H1 (cell line): ENCODE results near the gene SLC16A6. TPM values are rescaled to one million over a fixed set of nuclear protein-coding genes. Genes with fewer than 3 reads are reported as not detected.

Source experiments
- CTCF ChIA-PET: fragments of 300-600 bp; sonication (Branson Sonifier 250); formaldehyde crosslinking; loops from one replicate; lab custom pipeline; 2021; ENCODE audit not compliant: partially characterized antibody; lab: Charles Lee
- POLR2A ChIA-PET: fragments of 300-600 bp; sonication (Branson Sonifier 250); formaldehyde crosslinking; loops from one replicate; lab custom pipeline; 2021; ENCODE audit warnings: inconsistent platforms; ENCODE audit not compliant: partially characterized antibody; lab: Charles Lee
- DNase-seq, 2 experiments: peaks; one replicate each; pipeline versions ENCODE4 v3.0.0 to v3.0.0-alpha.2; 2010 to 2022; ENCODE audit warnings: low spot score in 2 of 2, low read depth in 1 of 2, mixed read lengths in 1 of 2
- FAIRE-seq: peaks from 2 replicates; lab custom pipeline; 2011; peaks lifted over from hg19 to GRCh38; lab: Jason Lieb, UNC
- H2AFZ ChIP-seq: 2 replicates; pipeline ENCODE4 v1.8.1; 2012; ENCODE audit warnings: low read length, inconsistent platforms
- H2AK5ac ChIP-seq: 2 replicates; pipeline ENCODE4 v1.6.1; 2013; ENCODE audit warnings: low read depth, low read length
- H2BK120ac ChIP-seq: replicated peaks from 2 replicates; pipeline ENCODE3; 2013; ENCODE audit warnings: low read depth, low read length, inconsistent platforms
- H2BK12ac ChIP-seq: 2 replicates; pipeline ENCODE4 v1.6.1; 2013; ENCODE audit warnings: low read depth, low read length
- H2BK15ac ChIP-seq: 2 replicates; pipeline ENCODE4 v1.6.1; 2013; ENCODE audit warnings: low read length
- H2BK20ac ChIP-seq: 2 replicates; pipeline ENCODE4 v1.6.1; 2013; ENCODE audit warnings: low read length
- H2BK5ac ChIP-seq: 2 replicates; pipeline ENCODE4 v1.6.1; 2013; ENCODE audit warnings: low read depth, low read length
- H3K14ac ChIP-seq: 2 replicates; pipeline ENCODE4 v1.6.1; 2013; ENCODE audit warnings: inconsistent platforms; ENCODE audit not compliant: insufficient read length
- H3K18ac ChIP-seq: 2 replicates; pipeline ENCODE4 v1.6.1; 2013; ENCODE audit warnings: low read length; ENCODE audit errors: extremely low read depth
- H3K23ac ChIP-seq: 2 replicates; pipeline ENCODE4 v1.6.1; 2013; ENCODE audit warnings: inconsistent platforms; ENCODE audit not compliant: insufficient read length
- H3K23me2 ChIP-seq: 2 replicates; pipeline ENCODE4 v1.6.1; 2013; ENCODE audit warnings: low read depth, low read length
- H3K27ac ChIP-seq: 2 replicates; pipeline ENCODE4 v1.6.1; 2011; ENCODE audit warnings: low read depth, low read length, inconsistent platforms
- H3K27me3 ChIP-seq, 4 experiments: replicated peaks in 1 of 4; 1 replicate in 1 of 4; 2 replicates in 3 of 4; pipeline versions ENCODE4 v1.6.1 to v1.8.1; 2011 to 2013; ENCODE audit warnings: low read length in 3 of 4, mild to moderate bottlenecking in 3 of 4, inconsistent platforms in 2 of 4, mixed read lengths in 2 of 4, moderate library complexity in 1 of 4; ENCODE audit not compliant: control insufficient read depth in 3 of 4, insufficient read depth in 3 of 4; ENCODE audit errors: extremely low read depth in 1 of 4
- H3K36me3 ChIP-seq, 4 experiments: 2 replicates each; pipeline versions ENCODE4 v1.6.1 to v1.8.1; 2011 to 2013; ENCODE audit warnings: mild to moderate bottlenecking in 4 of 4, low read length in 3 of 4, moderate library complexity in 2 of 4, control low read depth in 1 of 4, inconsistent platforms in 1 of 4; ENCODE audit not compliant: insufficient read depth in 4 of 4, control insufficient read depth in 2 of 4
- H3K4ac ChIP-seq: replicated peaks from 2 replicates; pipeline ENCODE3; 2013; ENCODE audit warnings: low read length, low read depth, mixed read lengths, inconsistent platforms; ENCODE audit not compliant: insufficient read length
- H3K4me1 ChIP-seq, 4 experiments: replicated peaks in 1 of 4; 1 replicate in 1 of 4; 2 replicates in 3 of 4; pipeline versions ENCODE4 v1.6.1 to v1.8.1; 2011 to 2013; ENCODE audit warnings: low read length in 3 of 4, inconsistent platforms in 2 of 4, mixed read lengths in 1 of 4; ENCODE audit not compliant: insufficient read depth in 4 of 4, control insufficient read depth in 3 of 4
- H3K4me2 ChIP-seq, 2 experiments: 2 replicates each; pipeline versions ENCODE4 v1.6.1 to v1.8.1; 2011 to 2013; ENCODE audit warnings: low read depth in 2 of 2, low read length in 2 of 2, control low read depth in 1 of 2, inconsistent platforms in 1 of 2, mild to moderate bottlenecking in 1 of 2; ENCODE audit not compliant: insufficient read depth in 1 of 2
- H3K4me3 ChIP-seq, 4 experiments: fragments of 200-600, 300-600 bp in 1 of 4; sonication (generic), shearing (Covaris generic), sonication (Bioruptor Twin) in 1 of 4; 2 replicates each; pipeline versions ENCODE4 v1.5.1 to v1.8.1; 2011 to 2016; ENCODE audit warnings: low read length in 4 of 4, low read depth in 3 of 4, control low read depth in 2 of 4, inconsistent platforms in 2 of 4, mild to moderate bottlenecking in 2 of 4, mixed read lengths in 1 of 4, moderate library complexity in 1 of 4; ENCODE audit not compliant: insufficient read depth in 2 of 4; ENCODE audit errors: extremely low read depth in 1 of 4
- H3K56ac ChIP-seq: replicated peaks from 2 replicates; pipeline ENCODE3; 2013; ENCODE audit warnings: low read depth, mild to moderate bottlenecking, mixed read lengths, low read length, inconsistent platforms; ENCODE audit not compliant: insufficient read length
- H3K79me1 ChIP-seq: 2 replicates; pipeline ENCODE4 v1.6.1; 2013; ENCODE audit warnings: low read depth, low read length, control low read depth
- H3K79me2 ChIP-seq, 2 experiments: 2 replicates each; pipeline versions ENCODE4 v1.6.1 to v1.8.1; 2012 to 2013; ENCODE audit warnings: low read length in 2 of 2, mild to moderate bottlenecking in 2 of 2, inconsistent platforms in 1 of 2; ENCODE audit not compliant: insufficient read depth in 2 of 2, control insufficient read depth in 1 of 2
- H3K9ac ChIP-seq, 4 experiments: replicated peaks in 1 of 4; 1 replicate in 1 of 4; 2 replicates in 3 of 4; pipeline versions ENCODE4 v1.6.1 to v1.8.1; 2011 to 2013; ENCODE audit warnings: low read depth in 3 of 4, low read length in 3 of 4, control low read depth in 2 of 4, mild to moderate bottlenecking in 2 of 4, moderate library complexity in 2 of 4, inconsistent platforms in 1 of 4; ENCODE audit errors: extremely low read depth in 1 of 4
- H3K9me3 ChIP-seq, 2 experiments: 2 replicates each; pipeline versions ENCODE4 v1.6.1 to v1.8.1; 2012 to 2013; ENCODE audit warnings: mild to moderate bottlenecking in 2 of 2, moderate library complexity in 2 of 2, control low read depth in 1 of 2, inconsistent platforms in 1 of 2, low read depth in 1 of 2, low read length in 1 of 2, mixed read lengths in 1 of 2; ENCODE audit not compliant: insufficient read depth in 2 of 2
- H4K20me1 ChIP-seq, 2 experiments: replicated peaks in 1 of 2; 2 replicates each; pipeline versions ENCODE3 to v1.8.1; 2011 to 2013; ENCODE audit warnings: inconsistent platforms in 2 of 2, low read length in 2 of 2, mild to moderate bottlenecking in 1 of 2; ENCODE audit not compliant: insufficient read depth in 2 of 2, control insufficient read depth in 1 of 2
- H4K5ac ChIP-seq: 2 replicates; pipeline ENCODE4 v1.6.1; 2013; ENCODE audit warnings: low read length, low read depth, mixed read lengths, inconsistent platforms; ENCODE audit not compliant: insufficient read length
- H4K8ac ChIP-seq: 2 replicates; pipeline ENCODE4 v1.8.0; 2013; ENCODE audit warnings: mild to moderate bottlenecking, moderate library complexity, low read length, inconsistent platforms; ENCODE audit not compliant: insufficient read depth; ENCODE audit errors: extremely low read depth
- H4K91ac ChIP-seq: replicated peaks from 2 replicates; pipeline ENCODE3; 2013; ENCODE audit warnings: low read length, mixed read lengths, inconsistent platforms; ENCODE audit not compliant: insufficient read length
- CBX8 ChIP-seq: fragments of 300-800, 300-1000 bp; sonication (generic); IDR thresholded peaks from 2 replicates; pipeline ENCODE4 v1.7.1; 2016; ENCODE audit warnings: low read depth, low read length, borderline replicate concordance
- RBBP5 ChIP-seq: IDR thresholded peaks from 2 replicates; pipeline ENCODE4 v1.7.1; 2012; ENCODE audit warnings: low read depth, mild to moderate bottlenecking, inconsistent platforms, low read length, moderate library complexity, borderline replicate concordance
- SIN3A ChIP-seq, 2 experiments: IDR thresholded peaks in 1 of 2; conservative IDR thresholded peaks in 1 of 2; 2 replicates each; pipeline ENCODE4 v1.6.1; 2011 to 2012; ENCODE audit warnings: low read length in 2 of 2, improper control_type of control experiment in 1 of 2, low read depth in 1 of 2, mild to moderate bottlenecking in 1 of 2
- WGBS, 2 experiments: shearing (Covaris generic) in 1 of 2; methylation state at CpG; one replicate each; pipeline versions ENCODE4 v1.1.6 to v1.1.7; 2013 to 2015; ENCODE audit warnings: low lambda C conversion rate in 2 of 2, mixed read lengths in 2 of 2, inconsistent platforms in 1 of 2, low coverage in 1 of 2, missing lambda C conversion rate in 1 of 2; ENCODE audit not compliant: insufficient replicate concordance in 2 of 2, insufficient coverage in 1 of 2, insufficient read length in 1 of 2; ENCODE audit errors: extremely low coverage in 1 of 2, missing lambda C conversion rate in 1 of 2; 5-methylcytosine and 5-hydroxymethylcytosine counted together
- polyA plus RNA-seq, 7 experiments: library from polyadenylated mRNA; depleted of rRNA in 3 of 7; stranded (reverse) in 5 of 7; unstranded in 2 of 7; fragments of >200 nt in 5 of 7; fragments of 200-250 nt in 2 of 7; gene quantifications; 1 replicate in 5 of 7; 2 replicates in 1 of 7; 4 replicates in 1 of 7; pipeline versions ENCODE4 v1.2.1 to v1.2.3, GENCODE V29; 2011 to 2013; ENCODE audit warnings: missing spikeins in 2 of 7, mixed read lengths in 2 of 7
- total RNA-seq: library from RNA; stranded (reverse); fragmentation: NEBNext Ultra II Directional; extraction: Animal tissue kit (Norgen Biotek cat#: 25700); gene quantifications from 2 replicates; pipeline ENCODE4 v1.2.1, GENCODE V29; 2021

The SLC16A6 gene
- total and polyA plus RNA-seq, 2 of the 8 experiments (the other 6 are each of a cell fraction or from before 2014, with no cell fraction given): 0.17 to 0.22 TPM

GRCh38 chr17:68296217-68297191 lies 5.6 kb upstream of the SLC16A6 start:
- no peak for FAIRE-seq
- H3K36me3 ChIP-seq: no peaks in the 10 kb centered on the region
- H4K8ac ChIP-seq: peak overlapping the region; percentile 72
- TF ChIP-seq RBBP5 (no peak), SIN3A (conservative IDR thresholded peaks at IDR 0.05 in 1 of 2, IDR thresholded peaks at IDR 0.05 in 1 of 2; ENCODE audit: low read depth in 1 of 2, low read length in 2 of 2) (0 out of 4 replicates have a peak, but pooled peaks of 1 of the 2 experiments have one; percentile 22), CBX8 (no peak)
- H3K79me2 ChIP-seq: no peaks in the 10 kb centered on the region
- peak overlapping the region in 1 of 2 experiments; percentile 44; a peak in 2 of 4 replicates for H3K4me2 ChIP-seq
- no peak overlapping the region; the same call in 1 of the 2 replicates for H3K18ac ChIP-seq
- no peaks in the 10 kb centered on the region for H4K20me1 ChIP-seq
- no peak overlapping the region for H2BK120ac ChIP-seq
- peaks cover 18 to 31% (median 26%) of the 10 kb centered on the region in 4 experiments for H3K4me1 ChIP-seq
- CTCF ChIA-PET: interaction anchor here (0.6 to 2.1 kb wide), 5 partner anchors 12 to 141 kb away, joined by 3 to 6 read pairs (median 3); no protein-coding TSS in a partner anchor
- no peak overlapping the region for H3K4ac ChIP-seq
- peak overlapping the region in 1 of 4 experiments; percentile 44; a peak in 1 of 7 replicates for H3K9ac ChIP-seq
- H2BK20ac ChIP-seq: peak overlapping the region; percentile 73
- no peak overlapping the region for H2BK12ac ChIP-seq
- H3K27ac ChIP-seq: no peak overlapping the region
- no peak overlapping the region for H3K23ac ChIP-seq
- peak overlapping the region; percentile 86 for H4K91ac ChIP-seq
- peaks cover 0 to 4% (median 4%) of the 10 kb centered on the region in 4 experiments; a peak in 2 of 7 replicates for H3K27me3 ChIP-seq
- H4K5ac ChIP-seq: no peak overlapping the region
- H3K56ac ChIP-seq: no peak overlapping the region
- H3K4me3 ChIP-seq: no peak overlapping the region
- no peak overlapping the region; the same call in 1 of the 2 replicates for H2BK15ac ChIP-seq
- WGBS, 2 experiments: 84% methylated on average over 18 of the region's 18 CpGs; no CpG with 5 or more reads in 1 of the 2 experiments
- no peak for DNase-seq
- H3K23me2 ChIP-seq: peaks cover 13% of the 10 kb centered on the region
- 0 out of 2 replicates have a peak overlapping the region, but pooled peaks have one; percentile 60 for H2BK5ac ChIP-seq
- H3K9me3 ChIP-seq: no peaks in the 10 kb centered on the region
- H3K79me1 ChIP-seq: no peaks in the 10 kb centered on the region
- H2AFZ ChIP-seq: no peak overlapping the region
- POLR2A ChIA-PET: interaction anchor here (1.2 to 1.4 kb wide), 2 partner anchors 10 to 12 kb away, joined by 3 to 4 read pairs; no protein-coding TSS in a partner anchor
- H2AK5ac ChIP-seq: peak overlapping the region; percentile 67; the same call in 1 of the 2 replicates
- H3K14ac ChIP-seq: no peak overlapping the region
